HepG2 (cell line): Measurements from ENCODE around the gene CALU. TPM values are rescaled to one million over a fixed set of nuclear protein-coding genes. Genes with fewer than 3 reads are reported as not detected.
A peak's percentile ranks its signal among the peaks of the same experiment; 100 is the strongest.

Source experiments
- FOXC1 ChIP-seq: sonication (generic); formaldehyde crosslinking; IDR thresholded peaks from 2 replicates; pipeline ENCODE4 v1.8.0; 2022; ENCODE audit warnings: mild to moderate bottlenecking, missing genetic modification reagents, borderline replicate concordance
- HNF1A ChIP-seq, 2 experiments: sonication (generic) in 1 of 2; formaldehyde crosslinking in 1 of 2; IDR thresholded peaks; 2 replicates each; pipeline versions ENCODE4 v1.4.0 to v1.6.1; 2016 to 2020; ENCODE audit warnings: borderline replicate concordance in 1 of 2, low read depth in 1 of 2, mild to moderate bottlenecking in 1 of 2, missing genetic modification reagents in 1 of 2
- HNRNPLL ChIP-seq: fragments of 200-400 bp; formaldehyde crosslinking; IDR thresholded peaks from 2 replicates; pipeline ENCODE4 v1.6.1; 2017; ENCODE audit warnings: mild to moderate bottlenecking, low read depth, low read length; ENCODE audit not compliant: poor library complexity, severe bottlenecking
- JUN ChIP-seq: sonication (generic); formaldehyde crosslinking; IDR thresholded peaks from 2 replicates; pipeline ENCODE4 v1.4.0; 2020; ENCODE audit warnings: mild to moderate bottlenecking, missing genetic modification reagents
- LCORL ChIP-seq, 2 experiments: fragments of 450-650 bp in 1 of 2; sonication (generic) in 1 of 2; formaldehyde crosslinking in 1 of 2; IDR thresholded peaks; 2 replicates each; pipeline versions ENCODE4 v1.5.0 to v1.6.1; 2017 to 2020; ENCODE audit warnings: antibody characterized with exemption in 1 of 2, missing genetic modification reagents in 1 of 2
- SRSF9 ChIP-seq: fragments of 200-400 bp; formaldehyde crosslinking; IDR thresholded peaks from 2 replicates; pipeline ENCODE4 v1.6.1; 2018; ENCODE audit warnings: borderline replicate concordance, mild to moderate bottlenecking, low read depth, low read length; ENCODE audit not compliant: insufficient read depth, poor library complexity, severe bottlenecking
- ZNF335 ChIP-seq: sonication (generic); formaldehyde crosslinking; IDR thresholded peaks from 2 replicates; pipeline ENCODE4 v1.4.0; 2020; ENCODE audit warnings: missing genetic modification reagents
- ZNF562 ChIP-seq: sonication (generic); formaldehyde crosslinking; IDR thresholded peaks from 2 replicates; pipeline ENCODE4 v1.8.0; 2022; ENCODE audit warnings: missing genetic modification reagents, borderline replicate concordance
- ZNF776 ChIP-seq: sonication (generic); formaldehyde crosslinking; IDR thresholded peaks from 2 replicates; pipeline ENCODE4 v1.4.0; 2020; ENCODE audit warnings: mild to moderate bottlenecking, missing genetic modification reagents
- ZNF777 ChIP-seq: sonication (generic); formaldehyde crosslinking; IDR thresholded peaks from 2 replicates; pipeline ENCODE4 v1.4.0; 2020; ENCODE audit warnings: missing genetic modification reagents
- ZNF839 ChIP-seq: sonication (generic); formaldehyde crosslinking; IDR thresholded peaks from 2 replicates; pipeline ENCODE4 v1.4.0; 2020; ENCODE audit warnings: missing genetic modification reagents, mild to moderate bottlenecking, borderline replicate concordance
- ZNF841 ChIP-seq: sonication (generic); formaldehyde crosslinking; IDR thresholded peaks from 2 replicates; pipeline ENCODE4 v1.8.1; 2023; ENCODE audit warnings: missing genetic modification reagents, borderline replicate concordance
- polyA plus RNA-seq, 8 experiments: library from polyadenylated mRNA; depleted of rRNA in 3 of 8; stranded (reverse) in 7 of 8; unstranded in 1 of 8; fragments of >200 nt; fragmentation: Illumina TruSeq in 4 of 8; extraction: Trizol in 4 of 8; gene quantifications; 2 replicates each; pipeline versions ENCODE4 v1.2.1 to v1.2.3, GENCODE V29; 2011 to 2016; ENCODE audit warnings: low read depth in 4 of 8, missing spikeins in 1 of 8, mixed read lengths in 1 of 8; ENCODE audit not compliant: insufficient read depth in 1 of 8
- total RNA-seq, 5 experiments: library from RNA; depleted of rRNA; stranded (reverse); fragments of >200 nt; fragmentation: Illumina TruSeq; extraction: Trizol; gene quantifications; 2 replicates each; pipeline ENCODE4 v1.2.3, GENCODE V29; 2016; ENCODE audit warnings: low read depth in 1 of 5
- TF ChIP-seq, protein P1 (sequence below): IDR thresholded peaks from 2 replicates; pipeline ENCODE4 v1.6.1; 2016; ENCODE audit warnings: missing genetic modification reagents, missing compliant biosample characterization
- TF ChIP-seq, protein P2 (sequence below): sonication (generic); formaldehyde crosslinking; IDR thresholded peaks from 2 replicates; pipeline ENCODE4 v1.4.0; 2020; ENCODE audit warnings: mild to moderate bottlenecking, missing genetic modification reagents
- TF ChIP-seq, protein P3 (sequence below): sonication (generic); formaldehyde crosslinking; IDR thresholded peaks from 2 replicates; pipeline ENCODE4 v1.4.0; 2020; ENCODE audit warnings: missing genetic modification reagents, borderline replicate concordance

Gene CALU
- total and polyA plus RNA-seq, 2 of the 13 experiments (the other 11 are each of a cell fraction or from before 2014, with no cell fraction given): 198 to 252 TPM

DNA sequence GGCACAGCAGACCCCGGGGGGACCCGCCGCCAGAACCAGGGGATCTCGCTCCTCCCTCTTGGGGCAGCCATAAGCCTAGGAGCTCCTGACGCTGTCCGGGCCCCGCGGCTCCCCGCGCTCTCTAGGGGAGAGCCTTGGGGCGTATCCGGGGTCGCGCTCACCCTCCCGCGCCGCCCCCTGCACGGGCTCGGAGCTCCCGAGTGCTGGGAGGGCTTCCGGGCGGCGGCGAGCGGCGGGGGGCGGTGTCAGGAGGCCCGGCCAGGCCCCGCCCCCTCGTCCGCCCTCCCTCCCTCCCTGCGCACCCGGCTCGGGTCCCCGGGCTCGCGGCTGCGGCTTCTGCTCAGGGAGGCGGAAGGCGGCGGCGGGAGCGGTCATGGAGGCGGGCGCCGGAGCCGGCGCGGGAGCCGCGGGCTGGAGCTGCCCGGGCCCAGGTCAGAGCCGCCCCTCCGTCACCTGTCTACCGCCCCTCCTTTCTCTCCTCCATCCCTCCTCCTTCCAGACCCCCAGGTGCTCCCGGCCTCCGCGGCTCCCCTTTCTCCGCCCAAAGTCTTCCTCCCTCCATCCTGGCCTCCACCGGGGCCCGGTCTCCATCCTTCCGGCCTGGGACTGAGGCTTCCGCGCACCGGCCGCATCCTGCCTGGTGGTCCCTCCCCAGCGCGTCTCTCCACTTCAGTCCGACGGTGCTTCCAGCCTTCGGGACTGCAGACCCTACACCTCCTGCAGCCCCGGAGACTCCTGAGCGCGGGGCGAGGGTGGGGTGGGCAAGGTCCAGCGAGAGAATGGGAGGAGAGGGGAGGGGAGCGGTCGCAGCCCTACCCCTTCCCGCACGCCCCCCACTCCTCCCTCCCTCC, 52.2 kb downstream of the CALU start, which contains the start of gene CCDC136 (continued):
- no peak for TF ChIP-seq HNF1A (IDR thresholded peaks at IDR 0.05; ENCODE audit: low read depth)
- TF ChIP-seq HNF1A (CRISPR knock-in tag; IDR thresholded peaks at IDR 0.05; ENCODE audit: borderline replicate concordance): no peak
- TF ChIP-seq ZNF335 (CRISPR knock-in tag): no peak
- TF ChIP-seq SRSF9: no peak
- TF ChIP-seq ZNF562 (CRISPR knock-in tag): no peak
- TF ChIP-seq, protein P1, sequence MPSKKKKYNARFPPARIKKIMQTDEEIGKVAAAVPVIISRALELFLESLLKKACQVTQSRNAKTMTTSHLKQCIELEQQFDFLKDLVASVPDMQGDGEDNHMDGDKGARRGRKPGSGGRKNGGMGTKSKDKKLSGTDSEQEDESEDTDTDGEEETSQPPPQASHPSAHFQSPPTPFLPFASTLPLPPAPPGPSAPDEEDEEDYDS (CRISPR knock-in tag): no peak
- TF ChIP-seq ZNF776 (CRISPR knock-in tag): no peak
- no peak for TF ChIP-seq LCORL (IDR thresholded peaks at IDR 0.05)
- TF ChIP-seq LCORL (CRISPR knock-in tag; IDR thresholded peaks at IDR 0.05): no peak
- TF ChIP-seq HNRNPLL: peak; percentile 45
- TF ChIP-seq ZNF777 (CRISPR knock-in tag): 0 out of 2 replicates have a peak, but pooled peaks have one; percentile 20
- TF ChIP-seq, protein P2, sequence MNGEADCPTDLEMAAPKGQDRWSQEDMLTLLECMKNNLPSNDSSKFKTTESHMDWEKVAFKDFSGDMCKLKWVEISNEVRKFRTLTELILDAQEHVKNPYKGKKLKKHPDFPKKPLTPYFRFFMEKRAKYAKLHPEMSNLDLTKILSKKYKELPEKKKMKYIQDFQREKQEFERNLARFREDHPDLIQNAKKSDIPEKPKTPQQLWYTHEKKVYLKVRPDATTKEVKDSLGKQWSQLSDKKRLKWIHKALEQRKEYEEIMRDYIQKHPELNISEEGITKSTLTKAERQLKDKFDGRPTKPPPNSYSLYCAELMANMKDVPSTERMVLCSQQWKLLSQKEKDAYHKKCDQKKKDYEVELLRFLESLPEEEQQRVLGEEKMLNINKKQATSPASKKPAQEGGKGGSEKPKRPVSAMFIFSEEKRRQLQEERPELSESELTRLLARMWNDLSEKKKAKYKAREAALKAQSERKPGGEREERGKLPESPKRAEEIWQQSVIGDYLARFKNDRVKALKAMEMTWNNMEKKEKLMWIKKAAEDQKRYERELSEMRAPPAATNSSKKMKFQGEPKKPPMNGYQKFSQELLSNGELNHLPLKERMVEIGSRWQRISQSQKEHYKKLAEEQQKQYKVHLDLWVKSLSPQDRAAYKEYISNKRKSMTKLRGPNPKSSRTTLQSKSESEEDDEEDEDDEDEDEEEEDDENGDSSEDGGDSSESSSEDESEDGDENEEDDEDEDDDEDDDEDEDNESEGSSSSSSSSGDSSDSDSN: peak; percentile 56; the same call in 1 of the 2 replicates
- TF ChIP-seq, protein P3, sequence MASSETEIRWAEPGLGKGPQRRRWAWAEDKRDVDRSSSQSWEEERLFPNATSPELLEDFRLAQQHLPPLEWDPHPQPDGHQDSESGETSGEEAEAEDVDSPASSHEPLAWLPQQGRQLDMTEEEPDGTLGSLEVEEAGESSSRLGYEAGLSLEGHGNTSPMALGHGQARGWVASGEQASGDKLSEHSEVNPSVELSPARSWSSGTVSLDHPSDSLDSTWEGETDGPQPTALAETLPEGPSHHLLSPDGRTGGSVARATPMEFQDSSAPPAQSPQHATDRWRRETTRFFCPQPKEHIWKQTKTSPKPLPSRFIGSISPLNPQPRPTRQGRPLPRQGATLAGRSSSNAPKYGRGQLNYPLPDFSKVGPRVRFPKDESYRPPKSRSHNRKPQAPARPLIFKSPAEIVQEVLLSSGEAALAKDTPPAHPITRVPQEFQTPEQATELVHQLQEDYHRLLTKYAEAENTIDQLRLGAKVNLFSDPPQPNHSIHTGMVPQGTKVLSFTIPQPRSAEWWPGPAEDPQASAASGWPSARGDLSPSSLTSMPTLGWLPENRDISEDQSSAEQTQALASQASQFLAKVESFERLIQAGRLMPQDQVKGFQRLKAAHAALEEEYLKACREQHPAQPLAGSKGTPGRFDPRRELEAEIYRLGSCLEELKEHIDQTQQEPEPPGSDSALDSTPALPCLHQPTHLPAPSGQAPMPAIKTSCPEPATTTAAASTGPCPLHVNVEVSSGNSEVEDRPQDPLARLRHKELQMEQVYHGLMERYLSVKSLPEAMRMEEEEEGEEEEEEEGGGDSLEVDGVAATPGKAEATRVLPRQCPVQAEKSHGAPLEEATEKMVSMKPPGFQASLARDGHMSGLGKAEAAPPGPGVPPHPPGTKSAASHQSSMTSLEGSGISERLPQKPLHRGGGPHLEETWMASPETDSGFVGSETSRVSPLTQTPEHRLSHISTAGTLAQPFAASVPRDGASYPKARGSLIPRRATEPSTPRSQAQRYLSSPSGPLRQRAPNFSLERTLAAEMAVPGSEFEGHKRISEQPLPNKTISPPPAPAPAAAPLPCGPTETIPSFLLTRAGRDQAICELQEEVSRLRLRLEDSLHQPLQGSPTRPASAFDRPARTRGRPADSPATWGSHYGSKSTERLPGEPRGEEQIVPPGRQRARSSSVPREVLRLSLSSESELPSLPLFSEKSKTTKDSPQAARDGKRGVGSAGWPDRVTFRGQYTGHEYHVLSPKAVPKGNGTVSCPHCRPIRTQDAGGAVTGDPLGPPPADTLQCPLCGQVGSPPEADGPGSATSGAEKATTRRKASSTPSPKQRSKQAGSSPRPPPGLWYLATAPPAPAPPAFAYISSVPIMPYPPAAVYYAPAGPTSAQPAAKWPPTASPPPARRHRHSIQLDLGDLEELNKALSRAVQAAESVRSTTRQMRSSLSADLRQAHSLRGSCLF (CRISPR knock-in tag): no peak
- 0 out of 2 replicates have a peak, but pooled peaks have one; percentile 26 for TF ChIP-seq FOXC1 (CRISPR knock-in tag)
- TF ChIP-seq ZNF841 (CRISPR knock-in tag): no peak
- no peak for TF ChIP-seq JUN (CRISPR knock-in tag)
- TF ChIP-seq ZNF839 (CRISPR knock-in tag): no peak
